HepG2 (cell line): ENCODE data around the gene CCDC136. TPM values are rescaled to one million over a fixed set of nuclear protein-coding genes. Genes with fewer than 3 reads are reported as not detected.

ENCODE experiments used
- ATAC-seq: fragments of 200-7000 bp; cut with Tn5 transposase; 3 replicates; pipeline ENCODE4 v1.9.1; 2020; ENCODE audit warnings: mild to moderate bottlenecking, moderate library complexity
- BruUV-seq: library from RNA; stranded (reverse); fragments of 400-500 nt; replicated peaks from 2 replicates; lab custom pipeline; 2021; lab: Mats Ljungman, UMichigan
- CTCF ChIA-PET: fragments of 300-600 bp; formaldehyde crosslinking; extraction: SDS; loops from one replicate; lab custom pipeline; 2021; ENCODE audit warnings: low total read pairs, inconsistent platforms, low intra/inter-chr PET ratio; lab: Yijun Ruan, JAX
- POLR2A ChIA-PET: fragments of 350-600 bp; sonication (Branson Sonifier 250); formaldehyde crosslinking; loops from one replicate; lab custom pipeline; 2020; ENCODE audit warnings: antibody characterized with exemption, inconsistent platforms; lab: Yijun Ruan, JAX
- DNase-seq: peaks from one replicate; pipeline ENCODE4 v3.0.0-alpha.2; 2015; ENCODE audit warnings: low spot score
- FAIRE-seq: peaks from 3 replicates; lab custom pipeline; 2011; peaks lifted over from hg19 to GRCh38; lab: Jason Lieb, UNC
- H2AFZ ChIP-seq: one replicate; pipeline ENCODE4 v1.6.1; 2011; ENCODE audit warnings: low read length, inconsistent platforms
- H3K27ac ChIP-seq: fragments of 300-600 bp; 3 replicates; pipeline ENCODE4 v1.8.0; 2011; ENCODE audit warnings: mixed run types, mild to moderate bottlenecking, mixed read lengths, low read length, inconsistent platforms; ENCODE audit not compliant: insufficient read depth; ENCODE audit errors: extremely low read length
- H3K27me3 ChIP-seq, 2 experiments: fragments of 200-600 bp in 1 of 2; 2 replicates in 1 of 2; 3 replicates in 1 of 2; pipeline versions ENCODE4 v1.6.0 to v1.8.0; 2011; ENCODE audit warnings: low read length in 2 of 2, mild to moderate bottlenecking in 2 of 2, moderate library complexity in 2 of 2, inconsistent platforms in 1 of 2; ENCODE audit not compliant: insufficient read depth in 2 of 2, control insufficient read depth in 1 of 2
- H3K36me3 ChIP-seq, 2 experiments: fragments of 200-600 bp in 1 of 2; replicated peaks in 1 of 2; 2 replicates in 1 of 2; 3 replicates in 1 of 2; pipeline versions ENCODE4 v1.5.1 to v1.8.0; 2011; ENCODE audit warnings: low read length in 2 of 2, inconsistent platforms in 1 of 2; ENCODE audit not compliant: insufficient read depth in 2 of 2, control insufficient read depth in 1 of 2
- H3K4me1 ChIP-seq: 2 replicates; pipeline ENCODE4 v1.5.1; 2012; ENCODE audit warnings: low read length, inconsistent platforms; ENCODE audit not compliant: insufficient read depth
- H3K4me2 ChIP-seq: 2 replicates; pipeline ENCODE4 v1.6.0; 2011; ENCODE audit warnings: low read depth, low read length, inconsistent platforms
- H3K4me3 ChIP-seq, 3 experiments: fragments of 200-600 bp in 1 of 3; sonication (generic), shearing (Covaris generic) in 1 of 3; replicated peaks in 1 of 3; 2 replicates each; pipeline ENCODE4 v1.5.1; 2011 to 2016; ENCODE audit warnings: low read length in 3 of 3, inconsistent platforms in 2 of 3, low read depth in 2 of 3, mild to moderate bottlenecking in 2 of 3, control low read depth in 1 of 3, mixed read lengths in 1 of 3; ENCODE audit not compliant: insufficient read depth in 1 of 3
- H3K79me2 ChIP-seq: one replicate; pipeline ENCODE4 v1.6.1; 2011; ENCODE audit warnings: low read length, inconsistent platforms; ENCODE audit not compliant: insufficient read depth
- H3K9ac ChIP-seq: 2 replicates; pipeline ENCODE4 v1.6.0; 2011; ENCODE audit warnings: mild to moderate bottlenecking, low read depth, low read length, inconsistent platforms; ENCODE audit not compliant: insufficient read depth
- H3K9me3 ChIP-seq: 2 replicates; pipeline ENCODE4 v1.5.1; 2012; ENCODE audit warnings: mild to moderate bottlenecking, low read length
- H4K20me1 ChIP-seq: 2 replicates; pipeline ENCODE4 v1.6.0; 2011; ENCODE audit warnings: inconsistent platforms, mild to moderate bottlenecking, low read length, moderate library complexity; ENCODE audit not compliant: insufficient read depth
- HNF4A ChIP-seq: sonication (generic); formaldehyde crosslinking; IDR thresholded peaks from 2 replicates; pipeline ENCODE4 v1.4.0; 2020; ENCODE audit warnings: missing genetic modification reagents
- KLF11 ChIP-seq: IDR thresholded peaks from 2 replicates; pipeline ENCODE4 v1.6.1; 2016; ENCODE audit warnings: missing compliant biosample characterization
- MED13 ChIP-seq: sonication (generic); formaldehyde crosslinking; IDR thresholded peaks from 2 replicates; pipeline ENCODE4 v1.5.0; 2020; ENCODE audit warnings: missing genetic modification reagents
- MNT ChIP-seq: fragments of 450-650 bp; IDR thresholded peaks from 2 replicates; pipeline ENCODE4 v1.6.1; 2016
- NR2C2 ChIP-seq: sonication (generic); formaldehyde crosslinking; IDR thresholded peaks from 2 replicates; pipeline ENCODE4 v1.4.0; 2020; ENCODE audit warnings: missing genetic modification reagents, mild to moderate bottlenecking, moderate library complexity, borderline replicate concordance
- POLR2AphosphoS2 ChIP-seq: IDR thresholded peaks from 2 replicates; pipeline ENCODE4 v1.6.1; 2011; ENCODE audit warnings: low read depth, low read length, improper control_type of control experiment
- REXO4 ChIP-seq: sonication (generic); formaldehyde crosslinking; IDR thresholded peaks from 2 replicates; pipeline ENCODE4 v1.8.0; 2022; ENCODE audit warnings: missing genetic modification reagents, mild to moderate bottlenecking, borderline replicate concordance
- SUZ12 ChIP-seq: fragments of 150-350 bp; IDR thresholded peaks from 2 replicates; pipeline ENCODE4 v1.6.1; 2014; ENCODE audit warnings: low read depth, low read length
- TAF15 ChIP-seq: fragments of 200-400 bp; formaldehyde crosslinking; IDR thresholded peaks from one replicate; pipeline ENCODE4 v1.6.1; 2018; ENCODE audit warnings: mild to moderate bottlenecking, low read depth, low read length; ENCODE audit not compliant: poor library complexity, severe bottlenecking
- THAP7 ChIP-seq: sonication (generic); formaldehyde crosslinking; IDR thresholded peaks from 2 replicates; pipeline ENCODE4 v1.8.1; 2023; ENCODE audit warnings: mild to moderate bottlenecking, missing genetic modification reagents
- ZNF207 ChIP-seq: fragments of 450-650 bp; IDR thresholded peaks from 2 replicates; pipeline ENCODE4 v1.6.1; 2016; ENCODE audit warnings: antibody characterized with exemption, borderline replicate concordance
- ZNF276 ChIP-seq: sonication (generic); formaldehyde crosslinking; IDR thresholded peaks from 2 replicates; pipeline ENCODE4 v1.4.0; 2020; ENCODE audit warnings: mild to moderate bottlenecking, low read depth, missing genetic modification reagents
- ZNF530 ChIP-seq: sonication (generic); formaldehyde crosslinking; IDR thresholded peaks from 2 replicates; pipeline ENCODE4 v1.5.0; 2020; ENCODE audit warnings: low read depth, mild to moderate bottlenecking, missing genetic modification reagents
- ZNF780A ChIP-seq: sonication (generic); formaldehyde crosslinking; IDR thresholded peaks from 2 replicates; pipeline ENCODE4 v1.8.0; 2022; ENCODE audit warnings: mild to moderate bottlenecking, missing genetic modification reagents, moderate library complexity
- ZZZ3 ChIP-seq: sonication (generic); formaldehyde crosslinking; IDR thresholded peaks from 2 replicates; pipeline ENCODE4 v1.4.0; 2020; ENCODE audit warnings: missing genetic modification reagents, mild to moderate bottlenecking, borderline replicate concordance
- WGBS: methylation state at CpG from one replicate; pipeline ENCODE4 v1.1.6; 2017; ENCODE audit warnings: low lambda C conversion rate; 5-methylcytosine and 5-hydroxymethylcytosine counted together
- in situ Hi-C: cut with HindIII; loops from 2 replicates; pipeline ENCODE4 v1.10.0; 2017; ENCODE audit warnings: low pct_unique_long_range_greater_than_20kb; ENCODE audit not compliant: extremely low pct_ligation_motif_present
- intact Hi-C: fragments of 100-400 bp; cut with micrococcal nuclease; formaldehyde crosslinking; loops from one replicate; pipeline ENCODE4 v1.10.0; 2022; ENCODE audit not compliant: unreplicated experiment
- polyA plus RNA-seq, 8 experiments: library from polyadenylated mRNA; depleted of rRNA in 3 of 8; stranded (reverse) in 7 of 8; unstranded in 1 of 8; fragments of >200 nt; fragmentation: Illumina TruSeq in 4 of 8; extraction: Trizol in 4 of 8; gene quantifications; 2 replicates each; pipeline versions ENCODE4 v1.2.1 to v1.2.3, GENCODE V29; 2011 to 2016; ENCODE audit warnings: low read depth in 4 of 8, missing spikeins in 1 of 8, mixed read lengths in 1 of 8; ENCODE audit not compliant: insufficient read depth in 1 of 8
- total RNA-seq, 5 experiments: library from RNA; depleted of rRNA; stranded (reverse); fragments of >200 nt; fragmentation: Illumina TruSeq; extraction: Trizol; gene quantifications; 2 replicates each; pipeline ENCODE4 v1.2.3, GENCODE V29; 2016; ENCODE audit warnings: low read depth in 1 of 5

Gene CCDC136
- total and polyA plus RNA-seq, 2 of the 13 experiments (the other 11 are each of a cell fraction or from before 2014, with no cell fraction given) = 0.04 to 0.38 TPM

- intact Hi-C loops = no loop called here
- no peak overlapping the region for H2AFZ ChIP-seq
- no peak for DNase-seq
- no peak overlapping the region for H3K9ac ChIP-seq
- peaks cover 7 to 36% of the 10 kb centered on the region in 2 experiments; a peak in 4 of 5 replicates for H3K27me3 ChIP-seq
- H3K4me3 ChIP-seq = no peak overlapping the region
- ChIA-PET CTCF (no interaction called here), POLR2A (no interaction called here)
- H3K4me1 ChIP-seq = peaks cover 17% of the 10 kb centered on the region
- no peaks in the 10 kb centered on the region for H3K79me2 ChIP-seq
- H3K9me3 ChIP-seq = no peaks in the 10 kb centered on the region
- WGBS = 42% methylated on average over 9 of the region's 10 CpGs
- H3K27ac ChIP-seq = no peak overlapping the region
- H3K4me2 ChIP-seq = no peak overlapping the region
- BruUV-seq = no TSS peak
- in situ Hi-C loops = loop anchor here (5.0 kb wide), 1 partner anchor 90 kb away; no protein-coding TSS in a partner anchor
- TF ChIP-seq ZNF207 (no peak), MNT (peak; percentile 97)
- TF ChIP-seq, all 625 proteins: peak for 1
- FAIRE-seq = no peak
- ATAC-seq = no peak
- no peaks in the 10 kb centered on the region for H3K36me3 ChIP-seq
- H4K20me1 ChIP-seq = no peaks in the 10 kb centered on the region
Measured at GRCh38 chr7:128792471-128793180, 858 bp downstream of the CCDC136 start.

GRCh38 chr7:128793181-128793547 lies 1.4 kb downstream of the CCDC136 start:
- Histone ChIP-seq H3K4me1 (peaks cover 17% of the 10 kb centered on the region), H3K4me2 (no peak overlapping the region), H3K27me3 (peaks cover 7 to 36% of the 10 kb centered on the region in 2 experiments; a peak in 4 of 5 replicates), H2AFZ (no peak overlapping the region), H4K20me1 (no peaks in the 10 kb centered on the region), H3K27ac (no peak overlapping the region), H3K36me3 (no peaks in the 10 kb centered on the region), H3K79me2 (no peaks in the 10 kb centered on the region), H3K9ac (no peak overlapping the region), H3K4me3 (no peak overlapping the region), H3K9me3 (no peaks in the 10 kb centered on the region)
- POLR2A ChIA-PET = no interaction called here
- CTCF ChIA-PET = no interaction called here
- 81% methylated on average over 5 of the region's 5 CpGs for WGBS
- ATAC-seq (no peak), DNase-seq (no peak), FAIRE-seq (no peak)
- in situ Hi-C loops (loop anchor here (5.0 kb wide), 1 partner anchor 89 kb away; no protein-coding TSS in a partner anchor), intact Hi-C loops (no loop called here)
- no TSS peak for BruUV-seq
- TF ChIP-seq HNF4A (CRISPR knock-in tag) (no peak), POLR2AphosphoS2 (no peak), THAP7 (CRISPR knock-in tag) (no peak), KLF11 (CRISPR knock-in tag) (no peak), TAF15 (no peak), ZNF530 (CRISPR knock-in tag) (no peak), NR2C2 (no peak), SUZ12 (no peak), ZNF276 (CRISPR knock-in tag) (no peak), REXO4 (CRISPR knock-in tag) (no peak), MED13 (CRISPR knock-in tag) (no peak), ZZZ3 (CRISPR knock-in tag) (no peak), ZNF780A (CRISPR knock-in tag) (no peak)
